Activated T-cell treated with anti-CD3 and anti-CD28 coated beads, Interleukin-2, amount 50 U/mL, for 1 hour (primary cell): ENCODE results near the gene MAP7D1.
A peak's percentile ranks its signal among the peaks of the same experiment; 100 is the strongest.
"Not testable (repeated sequence)": the region's sequence is repeated elsewhere in the genome, so short reads cannot be mapped to it uniquely, and the experiment has no call there.

Source experiments
- DNase-seq: peaks from one replicate; pipeline ENCODE4 v3.0.0-alpha.2; 2020

MAP7D1 gene

DNA sequence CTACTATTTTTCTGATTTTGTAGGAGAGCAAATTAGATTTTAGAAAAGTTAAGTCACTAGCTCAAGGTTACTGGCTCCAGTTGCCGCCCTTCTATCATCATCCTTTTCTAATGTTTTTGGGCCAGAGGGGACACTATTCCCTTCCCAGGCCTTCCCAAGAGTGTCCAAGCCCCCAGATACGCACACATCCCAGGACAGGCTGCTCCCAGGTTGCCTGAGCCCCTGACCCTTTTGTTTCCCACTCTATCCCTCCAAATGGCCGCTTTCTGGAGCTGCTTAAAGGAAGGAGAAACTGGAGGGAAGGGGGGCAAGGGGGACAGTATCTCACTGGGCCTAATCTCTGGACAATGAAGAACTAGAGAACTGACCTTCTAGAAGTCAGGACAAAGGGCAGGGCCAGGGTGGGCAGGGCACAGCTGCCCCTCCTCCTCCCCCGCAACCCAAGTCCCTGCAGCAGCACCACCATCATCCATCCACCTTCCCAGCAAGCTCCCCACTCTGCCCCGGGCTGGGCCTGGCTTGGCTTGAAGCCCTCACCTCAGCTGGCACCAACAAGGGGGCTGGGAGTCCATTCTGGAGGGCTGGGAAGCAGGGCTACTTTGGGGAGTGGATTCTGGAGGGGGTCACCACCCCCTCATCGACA, 1.1 kb upstream of the MAP7D1 start:
- DNase-seq: no peak

- DNase-seq: peak; percentile 63
Measured at GRCh38 chr1:36156329-36157114, 562 bp downstream of the MAP7D1 start.

DNA sequence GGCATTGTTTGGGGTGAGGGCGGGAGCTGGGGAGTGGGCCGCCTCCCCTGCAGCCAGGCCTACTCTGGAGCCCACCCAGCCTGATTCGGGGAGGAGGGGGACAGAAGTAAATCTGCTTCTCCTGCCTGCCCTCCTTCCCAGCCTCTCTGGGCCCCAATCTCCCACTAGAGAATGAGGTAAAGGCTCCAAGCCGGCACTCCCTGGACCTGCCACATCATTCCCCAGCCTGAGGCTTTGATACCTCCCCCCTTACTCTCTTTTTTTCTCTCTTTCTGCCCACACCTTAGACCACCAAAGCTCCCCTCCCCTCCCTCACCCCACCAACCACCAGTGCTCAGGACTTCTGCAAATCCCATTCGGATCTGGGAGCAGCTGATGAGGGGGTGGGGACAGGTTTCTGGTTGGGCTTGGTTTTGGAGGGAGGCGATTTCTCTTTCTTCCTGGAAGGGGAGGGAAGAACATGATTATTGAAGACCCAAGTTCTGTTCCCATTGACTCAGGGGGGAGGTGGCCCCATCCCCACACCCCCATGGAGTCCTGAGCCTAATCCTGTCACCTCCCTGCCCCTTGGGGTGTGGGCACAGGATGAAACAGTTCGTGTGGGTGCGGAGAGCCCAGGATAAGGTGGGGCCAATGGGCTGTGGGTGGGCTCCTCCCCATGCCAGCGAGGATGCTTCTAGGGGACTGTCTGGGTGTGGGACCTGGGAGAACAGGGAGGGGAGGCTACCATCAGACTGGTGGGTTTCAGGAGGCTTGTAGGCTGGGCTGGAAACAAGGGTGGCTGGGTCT, 1.3 kb downstream of the MAP7D1 start:
- DNase-seq: peak; percentile 21

DNA sequence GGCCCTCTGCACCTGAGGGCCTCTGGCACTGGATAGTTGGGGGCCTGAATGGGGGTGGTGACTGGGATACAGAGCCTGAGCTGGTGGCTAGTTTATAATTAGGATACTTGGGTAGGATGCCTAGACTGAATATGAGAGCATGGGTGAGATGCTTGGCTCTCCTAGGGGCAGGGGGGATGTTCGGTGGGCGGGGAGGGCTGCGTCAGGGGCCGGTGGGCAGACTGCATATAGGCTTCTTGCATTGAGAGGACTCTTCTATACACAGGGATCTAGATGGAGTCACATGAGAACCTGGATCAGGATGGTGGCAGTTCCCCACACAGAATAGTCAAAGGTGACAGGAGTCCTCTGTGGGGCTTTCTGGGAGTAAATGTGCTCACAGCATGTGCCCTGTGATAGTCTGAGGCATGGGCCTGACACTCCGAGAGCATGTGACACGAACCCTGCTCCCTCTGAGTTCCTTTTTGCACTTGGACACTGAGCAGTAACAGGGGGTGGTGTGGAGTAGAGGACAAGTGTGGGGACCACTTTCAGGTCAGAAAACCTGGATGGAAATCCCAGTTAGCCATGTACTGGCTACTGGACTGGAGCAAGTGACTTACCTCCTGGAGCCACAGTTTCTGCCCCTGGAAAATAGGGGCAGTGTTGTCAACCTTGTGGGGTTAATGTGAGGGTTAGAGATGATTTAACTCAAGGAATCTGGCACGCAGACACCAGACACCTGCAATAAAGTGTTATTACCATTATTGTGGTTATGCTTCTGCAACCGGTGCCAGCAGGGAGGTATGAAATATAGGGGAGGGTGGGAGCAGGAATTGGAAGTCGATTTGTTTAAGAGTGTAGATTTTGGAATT, 2.2 kb downstream of the MAP7D1 start:
- DNase-seq: no peak

DNA sequence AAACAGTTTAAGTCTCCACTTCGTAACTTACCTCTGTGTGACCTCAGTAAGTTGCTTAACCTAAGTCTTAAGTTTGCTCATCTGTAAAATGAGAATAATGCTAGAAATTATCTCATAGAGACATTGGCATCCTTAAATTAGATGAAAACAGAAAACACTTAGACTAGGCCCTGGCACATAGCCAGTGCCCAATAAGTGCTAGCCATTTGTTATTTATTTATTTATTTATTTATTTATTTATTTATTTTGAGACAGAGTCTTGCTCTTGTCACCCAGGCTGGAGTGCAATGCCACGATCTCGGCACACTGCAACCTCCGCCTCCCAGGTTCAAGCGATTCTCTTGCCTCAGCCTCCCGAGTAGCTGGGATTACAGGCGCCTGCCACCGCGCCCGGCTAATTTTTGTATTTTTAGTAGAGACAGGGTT, 2.9 kb downstream of the MAP7D1 start:
- DNase-seq: not testable (repeated sequence)

DNA sequence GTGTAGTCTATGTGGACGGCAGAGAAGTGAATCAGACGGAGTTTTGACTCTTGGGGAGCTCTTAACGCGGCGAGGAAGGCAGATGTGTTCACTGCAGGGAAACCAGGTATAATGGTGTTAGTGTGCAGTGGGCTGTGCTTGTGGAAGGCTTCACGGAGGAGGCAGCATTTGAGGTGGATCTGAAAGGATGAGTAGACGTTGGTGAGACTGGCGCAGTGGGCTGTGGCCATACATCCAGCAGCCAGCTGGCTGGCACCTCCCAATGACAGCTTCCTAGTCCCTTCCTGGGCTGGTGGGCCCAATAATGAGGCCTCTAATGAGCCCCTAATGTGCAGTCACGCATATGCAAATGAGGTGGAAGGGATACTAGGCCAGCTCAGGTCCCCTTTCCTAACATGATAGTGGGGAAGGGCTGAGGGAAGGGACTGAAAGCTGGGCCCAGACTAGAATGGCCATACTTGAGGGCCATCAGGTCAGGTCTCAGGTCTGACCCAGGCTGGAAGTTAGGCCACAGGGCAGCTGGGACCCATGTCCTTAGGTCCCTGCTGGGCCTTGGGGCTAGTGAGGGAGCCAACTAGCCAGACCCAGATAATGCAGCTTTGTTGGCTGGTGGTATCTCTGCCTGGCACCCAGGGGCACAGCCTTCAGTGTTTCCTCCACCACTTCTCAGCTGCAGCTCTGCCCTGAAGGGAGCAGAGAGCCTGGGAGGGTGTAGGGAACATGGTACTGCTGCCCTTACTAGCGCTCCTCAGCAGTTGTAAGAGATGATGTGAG, 3.8 kb downstream of the MAP7D1 start:
- DNase-seq: no peak

DNA sequence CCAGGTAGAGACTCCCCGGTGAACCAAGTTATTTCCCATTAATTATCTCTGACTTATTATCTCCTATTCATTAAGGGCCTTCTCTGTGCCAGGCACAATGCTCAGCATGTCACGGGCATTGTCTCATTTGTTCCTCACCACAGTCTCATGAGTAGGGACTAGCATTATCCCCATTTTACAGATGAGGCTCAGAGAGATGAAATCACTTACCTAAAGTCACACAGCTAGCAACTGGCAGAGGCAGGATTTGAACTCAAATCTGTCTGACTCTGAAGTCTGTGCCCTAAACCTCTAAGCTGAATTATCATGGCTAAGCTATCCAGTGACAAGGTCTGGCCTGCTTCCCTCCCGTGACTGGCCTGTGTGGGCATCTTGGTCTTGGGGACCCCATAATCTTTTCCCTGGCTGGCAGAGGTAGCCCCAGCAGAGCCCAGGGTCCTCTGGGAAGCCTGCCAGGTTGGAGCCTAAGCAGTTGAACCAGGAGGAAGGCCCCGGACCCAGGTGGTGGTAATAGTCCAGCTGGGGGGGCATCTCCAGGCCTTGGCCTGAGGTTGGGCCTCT, 4.5 kb downstream of the MAP7D1 start:
- no peak for DNase-seq

DNA sequence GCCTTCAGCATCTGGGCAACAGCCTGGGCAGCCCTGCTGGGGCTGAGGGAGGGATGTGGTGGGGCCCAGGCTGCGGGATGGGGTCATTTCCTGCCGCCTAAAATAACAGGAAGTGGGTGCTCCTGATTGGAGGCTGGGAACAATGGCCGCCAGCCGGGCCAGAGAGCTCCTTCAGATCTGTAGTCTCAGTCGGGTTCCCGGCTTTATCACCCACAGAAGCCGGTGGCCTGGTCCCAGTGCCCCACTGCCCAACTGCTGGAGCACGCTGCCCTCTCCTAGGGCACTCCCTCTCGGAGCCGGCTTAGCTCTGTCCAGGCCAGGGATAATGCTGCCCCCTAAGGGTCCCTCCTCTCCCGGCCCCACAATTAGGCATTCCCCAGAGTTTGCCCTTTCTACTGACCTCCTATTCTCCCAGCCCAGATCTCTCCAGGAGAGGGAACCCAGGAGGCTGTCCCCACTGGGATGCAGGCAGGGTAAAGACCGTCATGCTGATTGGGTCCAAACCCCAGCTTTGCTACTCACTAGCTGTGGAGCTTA, 5.1 kb downstream of the MAP7D1 start:
- DNase-seq: peak; percentile 53

DNA sequence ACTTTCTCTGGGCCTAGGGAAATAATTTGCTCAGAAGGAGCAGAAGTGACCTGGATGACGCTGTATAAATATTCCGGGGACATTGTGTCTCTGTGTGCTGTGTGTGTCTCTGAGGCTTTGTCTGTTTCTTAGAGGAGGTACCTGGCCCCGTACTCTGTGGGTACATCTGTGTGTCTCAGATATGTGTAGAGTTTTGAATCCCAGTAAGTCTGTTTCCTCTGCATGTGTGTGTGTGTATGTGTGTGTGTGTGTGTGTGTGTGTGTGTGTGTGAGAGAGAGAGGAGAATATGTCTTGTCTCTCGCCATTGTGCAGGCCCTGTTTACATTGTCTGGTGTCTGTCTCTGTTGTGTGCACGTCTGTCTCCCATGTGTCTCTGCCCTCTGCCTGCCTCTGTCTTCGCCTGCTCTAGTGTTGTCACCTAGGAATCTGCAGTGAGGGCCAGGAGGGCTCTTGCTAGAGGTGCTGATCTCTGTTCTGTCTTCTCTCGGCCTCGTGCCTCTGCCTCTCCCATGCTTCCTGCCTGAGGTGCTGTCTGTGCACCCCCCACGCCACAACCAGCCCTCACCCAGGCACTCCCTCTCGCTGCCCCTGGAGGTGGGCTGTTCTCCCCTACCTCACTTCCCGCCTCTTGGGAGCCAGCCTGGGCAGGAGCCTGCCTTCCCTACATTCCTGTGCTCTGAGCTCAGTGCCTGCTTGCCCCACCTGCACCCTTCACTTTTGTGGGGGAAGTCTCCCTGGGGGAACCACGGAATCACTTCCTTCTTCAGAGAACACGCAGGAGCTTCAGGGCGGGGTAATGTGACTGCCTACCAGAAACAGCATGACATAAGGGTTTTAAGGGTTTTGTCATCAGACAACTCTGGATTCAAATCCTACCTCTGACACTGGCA, 5.9 kb downstream of the MAP7D1 start:
- peak; percentile 67 for DNase-seq

DNA sequence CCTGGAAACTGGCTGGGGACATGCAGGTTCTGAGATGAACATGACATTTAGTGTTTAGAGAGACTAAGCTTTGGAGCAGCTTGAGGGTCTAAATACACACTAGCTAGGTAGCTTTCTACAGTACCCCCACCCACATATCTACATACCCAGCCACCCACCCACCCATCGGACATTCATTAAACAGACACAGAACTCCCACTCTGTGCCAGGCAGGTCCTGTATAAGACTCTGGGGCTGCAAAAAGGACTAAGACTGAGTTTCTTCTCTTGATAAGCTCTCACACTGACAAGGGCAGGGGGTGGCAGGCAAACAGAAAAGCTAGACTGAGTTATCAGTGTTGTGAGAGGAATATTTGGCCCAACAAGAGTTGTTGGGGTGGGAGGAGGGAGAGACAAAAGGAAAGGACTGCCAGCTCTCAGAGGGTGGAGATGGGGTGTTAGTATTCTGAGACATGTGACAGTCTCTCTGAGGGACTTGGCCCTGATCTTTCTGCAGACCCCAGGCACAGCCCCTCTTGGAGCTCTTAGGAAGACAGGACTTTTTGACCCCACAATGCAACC, 6.8 kb downstream of the MAP7D1 start:
- no peak for DNase-seq

- DNase-seq: no peak
Measured at GRCh38 chr1:36163426-36163825, 7.5 kb downstream of the MAP7D1 start.

DNA sequence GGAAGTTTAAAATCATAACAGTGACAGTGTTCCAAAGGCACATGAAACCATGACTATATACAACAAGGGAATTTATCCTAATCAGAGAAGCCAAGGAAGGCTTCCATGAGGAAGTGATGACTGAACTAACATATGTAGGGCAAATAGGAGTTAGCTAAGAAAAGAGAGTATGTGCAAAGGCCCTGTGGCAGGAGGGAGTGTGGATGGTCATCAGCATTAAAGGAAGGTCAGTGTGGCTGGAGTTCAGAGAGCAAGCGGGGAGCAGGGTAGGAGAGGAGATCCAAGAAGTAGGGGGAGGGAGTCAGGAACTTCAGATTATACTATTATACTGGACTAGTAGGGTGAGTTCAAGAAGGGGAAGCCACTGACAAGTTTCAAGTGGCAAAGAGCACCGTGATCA, 8.4 kb downstream of the MAP7D1 start:
- DNase-seq: no peak

GRCh38 chr1:36165145-36165544, 9.2 kb downstream of the MAP7D1 start:
- DNase-seq: no peak

DNA sequence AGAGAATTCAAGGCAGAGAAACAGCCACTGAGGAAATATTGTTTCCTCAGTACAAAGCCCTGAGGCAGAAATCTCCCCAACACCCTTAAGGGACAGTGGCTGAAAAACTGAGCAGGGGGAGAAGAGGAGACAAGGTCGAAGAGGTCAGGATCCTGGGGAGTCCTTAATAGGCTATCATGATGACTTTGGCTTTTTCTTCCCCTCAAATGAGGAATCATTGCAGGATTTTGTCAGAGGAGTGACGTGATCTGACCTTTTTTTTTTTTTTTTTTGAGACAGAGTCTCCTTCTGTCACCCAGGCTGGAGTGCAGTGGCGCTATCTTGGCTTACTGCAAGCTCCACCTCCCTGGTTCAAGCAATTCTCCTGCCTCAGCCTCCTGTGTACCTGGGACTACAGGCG, 10.2 kb downstream of the MAP7D1 start:
- no peak for DNase-seq

GRCh38 chr1:36166938-36167905, 11.3 kb downstream of the MAP7D1 start:
- DNase-seq: no peak

- no peak for DNase-seq
Measured at GRCh38 chr1:36168514-36168913, 12.6 kb downstream of the MAP7D1 start.

- DNase-seq: no peak
Measured at GRCh38 chr1:36170643-36171412, 14.9 kb downstream of the MAP7D1 start.
